Stimulated activated CD4-positive, alpha-beta T cell treated with anti-CD3 and anti-CD28 coated beads, TNF-alpha, amount 100 ng/mL, for 24 hours (primary cell): ENCODE results near the gene COX7B2.

Source experiments
- DNase-seq, 3 experiments: peaks; one replicate each; pipeline ENCODE4 v3.0.0-alpha.2; 2020; ENCODE audit warnings: low read depth in 3 of 3

The COX7B2 gene

DNA sequence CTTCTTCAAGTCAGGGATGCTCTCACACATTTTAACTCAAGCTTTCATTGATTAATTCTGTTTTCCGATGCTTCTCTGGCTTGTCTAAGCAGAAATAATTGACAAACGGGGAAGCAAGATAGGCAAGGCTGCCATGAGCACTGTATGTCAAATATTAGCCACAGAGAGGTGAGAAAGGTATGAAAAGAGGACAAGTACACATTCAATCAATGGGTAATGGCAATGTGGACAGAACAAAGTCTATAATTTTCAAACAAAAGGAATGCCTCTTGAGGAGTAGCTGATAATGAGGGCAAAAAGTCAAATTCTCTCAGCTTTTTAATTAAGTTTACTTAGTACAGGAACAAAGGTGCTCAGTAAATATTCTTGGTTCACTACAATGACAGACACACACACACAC lies 19.6 kb downstream of the COX7B2 start:
- DNase-seq, result no peak

DNA sequence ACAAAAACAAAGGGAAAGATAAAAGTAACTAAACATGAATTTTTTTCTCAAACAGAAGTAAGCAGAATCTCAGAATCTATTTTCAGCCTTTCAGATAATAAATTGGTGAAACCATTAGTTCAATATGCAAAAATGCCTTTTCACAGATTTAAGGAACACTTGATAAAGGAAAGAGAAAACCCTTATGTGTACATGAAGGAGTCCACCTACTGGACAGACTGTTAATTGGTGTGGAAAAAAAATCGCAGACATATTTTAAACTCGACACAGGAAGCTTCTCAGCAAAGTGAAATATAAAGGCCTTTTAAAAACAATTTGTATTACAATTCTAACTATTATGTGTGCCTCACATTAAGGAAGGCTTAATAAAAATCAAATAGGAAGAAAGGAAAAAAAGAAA lies 22.3 kb downstream of the COX7B2 start:
- DNase-seq, result no peak

DNA sequence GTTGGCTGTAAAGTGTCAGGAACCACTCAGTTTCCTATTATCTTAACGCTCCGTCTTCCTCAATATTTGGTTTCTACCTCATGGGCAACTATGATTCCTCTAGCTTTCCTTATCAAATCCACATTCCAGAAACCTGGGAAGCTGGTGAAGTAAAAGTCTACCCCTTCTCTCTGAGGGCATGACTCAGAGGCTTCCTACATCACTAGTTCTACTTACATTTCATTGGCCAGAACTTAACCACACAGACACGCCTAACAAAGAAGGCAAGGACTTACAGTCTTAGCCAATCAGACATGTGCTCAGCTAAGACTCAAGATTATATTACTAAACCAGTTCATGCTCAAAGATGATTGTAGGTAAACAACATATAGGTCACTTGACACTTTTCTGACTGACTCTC lies 30.4 kb downstream of the COX7B2 start:
- DNase-seq, result no peak

DNA sequence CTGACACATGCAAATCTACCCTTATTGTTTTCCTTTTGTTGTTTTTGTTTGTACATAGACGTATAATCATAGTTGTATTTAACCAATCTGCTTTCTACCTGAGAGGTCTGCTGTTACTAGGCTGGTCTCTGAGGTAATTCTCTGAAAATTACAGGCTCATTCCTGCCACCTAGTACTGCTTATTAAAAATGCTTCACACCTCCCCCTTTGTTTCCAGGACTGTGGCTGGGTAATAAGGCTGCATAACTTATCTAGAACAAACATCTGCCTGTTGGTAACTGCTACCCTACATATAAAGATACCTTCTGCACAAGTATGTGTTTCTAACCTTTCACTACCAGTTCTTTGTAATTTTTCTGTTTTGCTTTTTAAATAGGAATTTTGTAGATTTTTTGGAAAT lies 34.2 kb downstream of the COX7B2 start:
- no peak for DNase-seq

DNA sequence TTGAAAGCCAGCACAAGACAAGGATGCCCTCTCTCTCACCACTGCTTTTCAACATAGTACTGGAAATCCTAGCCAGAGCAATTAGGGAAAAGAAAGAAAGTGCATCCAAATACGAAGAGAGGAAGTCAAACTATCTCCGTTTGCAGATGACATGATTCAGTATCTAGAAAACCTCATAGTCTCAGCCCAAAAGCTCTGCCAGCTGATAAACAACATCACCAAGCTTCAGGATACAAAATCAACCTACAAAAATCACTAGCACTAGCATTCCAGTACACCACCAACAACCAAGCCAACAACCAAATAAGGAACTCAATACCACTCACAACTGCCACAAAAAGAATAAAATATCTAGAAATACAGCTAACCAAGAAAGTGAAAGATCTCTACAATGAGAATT lies 38.6 kb downstream of the COX7B2 start:
- no peak for DNase-seq

DNA sequence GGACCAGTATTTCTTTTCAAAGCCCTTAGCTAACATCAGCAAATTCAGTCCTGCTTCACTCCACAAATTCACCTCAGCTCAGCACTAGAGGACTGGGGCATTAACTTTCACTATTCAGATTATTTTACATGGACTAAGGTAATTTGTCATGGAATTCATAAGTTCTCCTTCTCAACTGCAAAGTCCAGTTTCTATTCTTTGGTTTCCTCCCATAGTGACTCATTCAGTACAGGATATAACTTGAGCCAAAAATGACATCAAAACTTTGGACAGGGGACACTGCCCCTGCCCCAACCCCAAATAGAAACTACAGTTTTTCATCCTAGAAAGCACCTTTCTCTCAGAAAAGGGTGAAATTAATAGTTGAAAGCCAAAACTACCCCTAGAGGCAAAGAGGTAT lies 52.7 kb downstream of the COX7B2 start:
- no peak for DNase-seq

DNA sequence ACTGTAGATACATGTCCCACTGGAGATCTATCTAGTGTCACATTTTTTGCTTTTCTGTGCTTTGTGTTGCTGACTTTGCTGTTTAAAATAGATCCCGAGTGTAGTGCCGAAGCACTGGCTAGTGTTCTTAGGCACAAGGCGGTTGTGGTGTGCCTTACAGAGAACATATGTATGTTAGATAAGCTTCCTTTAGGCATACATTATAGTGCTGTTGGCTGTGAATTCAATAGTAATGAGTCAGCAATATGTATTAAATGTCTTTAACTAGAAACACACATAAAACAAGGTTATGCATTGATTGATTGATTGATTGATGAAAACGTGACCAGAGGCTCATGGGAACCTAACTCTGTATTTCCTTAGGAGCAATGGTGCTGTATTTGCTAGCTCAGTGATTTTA lies 56.2 kb downstream of the COX7B2 start:
- no peak for DNase-seq

DNA sequence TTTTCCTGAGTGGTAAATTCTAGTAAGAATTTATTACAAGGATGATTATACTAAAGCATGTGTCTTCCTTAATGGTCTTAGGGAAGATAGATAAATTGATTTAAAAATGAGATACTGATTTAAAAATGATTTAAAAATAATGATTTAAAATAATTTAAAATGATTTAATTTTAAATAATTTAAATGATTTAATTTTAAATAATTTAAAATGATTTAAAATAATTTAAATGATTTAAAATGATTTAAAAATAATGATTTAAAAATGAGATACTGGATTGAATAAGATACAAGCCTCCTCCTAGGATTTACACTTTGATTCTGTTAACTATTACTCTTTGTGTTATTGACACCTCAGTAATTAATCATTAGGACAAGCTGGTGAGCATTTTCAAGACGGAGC lies 59.0 kb downstream of the COX7B2 start:
- DNase-seq, result no peak

DNA sequence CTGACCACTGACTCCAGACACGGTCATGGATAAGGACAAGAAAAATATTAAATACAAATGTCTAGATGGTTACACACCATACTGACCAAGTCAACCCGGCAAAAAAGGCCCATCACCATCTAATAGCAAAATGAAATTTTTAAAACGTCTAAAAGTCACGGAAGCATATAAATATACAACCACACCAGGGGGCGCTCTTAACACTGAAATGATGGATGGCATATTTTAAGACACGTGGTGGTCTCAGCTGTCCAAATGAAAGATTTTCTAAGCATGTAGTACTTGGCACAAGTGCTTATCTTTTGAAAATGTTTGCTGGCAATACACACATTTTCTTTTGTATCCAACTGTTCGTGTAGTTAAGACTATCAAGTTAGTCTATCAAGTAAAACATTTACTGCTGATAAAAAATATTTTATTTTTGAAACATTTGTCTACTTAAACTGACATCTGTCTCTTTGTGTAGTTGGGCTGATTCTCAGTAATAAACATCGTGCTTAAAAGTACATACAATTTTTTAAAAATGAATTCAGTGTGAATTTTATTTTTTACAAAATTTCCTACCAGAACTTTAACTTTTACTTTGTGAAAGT lies 64.6 kb downstream of the COX7B2 start:
- DNase-seq, result peak in 2 of 3 experiments; percentile 9 to 25

DNA sequence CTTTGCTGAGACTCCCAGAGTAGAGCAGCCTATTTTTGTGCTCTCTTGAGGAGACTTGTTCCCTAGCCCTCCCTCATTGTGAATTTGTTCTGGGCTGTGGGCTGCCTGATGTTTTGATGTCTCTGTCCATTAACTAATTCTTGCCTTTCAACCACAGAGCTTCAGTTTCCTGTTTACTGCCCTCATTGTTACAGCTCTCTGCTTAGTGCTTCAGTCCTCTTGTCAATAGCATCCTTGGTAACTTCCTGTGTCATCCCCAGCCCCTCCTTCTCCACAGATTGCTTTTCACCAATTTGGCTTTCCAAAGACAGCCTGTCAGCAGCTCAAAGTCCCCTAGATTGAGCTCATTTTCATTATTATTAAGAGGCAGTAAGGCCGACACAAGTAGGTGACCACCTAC lies 69.9 kb downstream of the COX7B2 start:
- DNase-seq, result no peak

DNA sequence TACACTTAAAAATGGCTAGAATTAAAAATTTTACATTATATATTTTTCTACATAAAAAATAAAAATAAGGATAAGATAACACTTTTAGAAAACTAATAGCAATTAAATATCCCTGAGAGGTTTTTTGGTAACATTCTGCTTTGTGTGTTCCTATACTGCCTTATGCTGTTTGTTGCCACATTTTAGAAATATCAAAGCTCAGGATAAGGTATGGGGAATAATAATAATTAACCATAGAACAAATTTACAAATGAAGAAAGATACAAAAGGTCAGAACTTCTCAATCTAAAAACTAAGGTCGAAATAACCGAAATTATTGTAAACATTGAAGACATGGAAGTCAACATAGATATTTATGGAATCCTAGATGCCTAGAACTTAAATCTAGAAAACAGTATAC lies 71.4 kb downstream of the COX7B2 start:
- DNase-seq, result no peak

DNA sequence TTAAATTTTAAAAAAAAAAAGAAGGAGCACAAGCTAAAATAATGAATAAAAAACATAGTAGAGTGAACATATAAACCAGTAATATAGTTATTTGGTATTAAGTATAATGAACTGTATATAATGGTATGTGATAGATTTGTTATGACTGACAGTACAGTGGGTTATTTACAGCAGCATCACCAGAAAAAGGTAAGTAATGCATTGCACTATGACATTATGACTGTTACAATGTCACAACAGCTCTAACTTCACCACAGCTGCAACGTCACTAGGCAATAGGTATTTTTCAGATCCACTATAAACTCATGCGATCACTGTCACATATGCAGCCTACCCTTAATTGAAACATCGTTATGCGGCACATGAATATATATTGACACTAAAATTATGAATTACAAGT lies 72.5 kb downstream of the COX7B2 start:
- no peak for DNase-seq

DNA sequence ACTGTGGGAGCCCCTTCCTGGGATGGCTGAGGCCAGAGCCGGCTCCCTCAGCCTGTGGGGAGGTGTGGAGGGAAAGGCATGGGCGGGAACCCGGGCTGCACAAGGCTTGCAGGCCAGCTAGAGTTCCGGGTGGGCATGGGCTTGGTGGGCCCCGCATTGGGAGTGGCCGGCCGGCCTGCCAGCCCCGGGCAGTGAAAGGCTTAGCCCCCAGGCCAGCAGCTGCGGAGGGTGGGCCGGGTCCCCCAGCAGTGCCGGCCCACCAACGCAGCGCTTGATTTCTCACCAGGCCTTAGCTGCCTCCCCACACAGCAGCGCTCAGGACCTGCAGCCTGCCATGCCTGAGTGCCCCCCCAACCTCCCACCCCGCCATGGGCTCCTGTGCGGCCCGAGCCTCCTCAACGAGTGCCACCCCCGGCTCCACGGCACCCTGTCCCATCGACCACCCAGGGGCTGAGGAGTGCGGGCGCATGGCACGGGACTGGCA lies 78.0 kb downstream of the COX7B2 start:
- no peak for DNase-seq

DNA sequence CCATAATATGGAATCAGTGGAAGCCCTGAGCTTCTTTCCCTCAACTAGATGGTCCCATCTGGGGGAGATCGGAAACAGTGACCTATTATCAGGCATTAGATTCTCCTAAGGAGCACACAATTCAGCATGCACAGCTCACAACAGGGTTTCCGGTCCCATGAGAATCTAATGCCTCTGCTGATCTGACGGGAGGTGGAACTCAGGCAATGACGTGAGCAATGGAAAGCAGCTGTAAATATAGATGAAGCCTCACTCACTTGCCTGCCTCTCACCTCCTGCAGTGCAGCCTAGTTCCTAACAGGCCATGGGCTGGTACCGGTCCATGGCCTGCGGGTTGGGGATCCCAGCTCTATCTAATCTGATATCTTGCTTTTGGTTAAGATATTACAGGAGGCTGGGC lies 88.9 kb downstream of the COX7B2 start:
- DNase-seq, result no peak

DNA sequence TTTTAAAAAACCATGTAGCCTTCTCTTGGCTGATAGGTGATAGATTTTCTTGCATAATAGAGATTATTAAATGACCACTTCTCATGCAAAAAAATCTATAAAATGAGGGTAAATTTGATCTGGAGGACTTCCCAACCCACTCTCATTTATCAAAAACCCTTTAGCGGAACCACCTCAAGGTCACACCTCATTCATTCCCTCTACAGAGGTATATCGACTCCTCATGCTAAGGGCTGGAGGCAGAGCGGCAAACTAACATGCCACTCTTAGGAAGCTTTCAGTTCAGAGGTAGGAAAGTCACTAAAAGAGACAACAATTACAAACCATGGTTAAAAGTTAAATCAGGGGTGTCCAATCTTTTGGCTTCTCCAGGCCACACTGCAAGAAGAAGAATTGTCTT lies 90.0 kb downstream of the COX7B2 start:
- DNase-seq, result no peak

DNA sequence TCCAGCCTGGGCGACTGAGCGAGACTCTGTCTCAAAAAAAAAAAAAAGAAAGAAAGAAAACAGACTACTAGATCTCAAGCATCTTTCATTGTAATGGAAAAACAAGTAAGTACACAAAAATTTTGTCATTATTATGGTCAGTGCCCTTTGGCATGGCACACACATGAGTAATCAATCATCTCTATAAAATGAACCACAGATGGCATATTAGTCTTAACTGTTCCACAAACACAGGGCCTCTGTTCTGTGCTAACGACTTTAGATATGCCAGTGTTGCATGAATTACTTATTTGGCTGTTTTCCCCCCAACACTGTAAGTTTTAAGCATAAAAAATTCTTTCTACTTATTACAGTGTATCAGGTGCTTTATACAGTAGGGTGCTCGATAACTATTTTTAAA lies 90.4 kb downstream of the COX7B2 start:
- DNase-seq, result no peak

DNA sequence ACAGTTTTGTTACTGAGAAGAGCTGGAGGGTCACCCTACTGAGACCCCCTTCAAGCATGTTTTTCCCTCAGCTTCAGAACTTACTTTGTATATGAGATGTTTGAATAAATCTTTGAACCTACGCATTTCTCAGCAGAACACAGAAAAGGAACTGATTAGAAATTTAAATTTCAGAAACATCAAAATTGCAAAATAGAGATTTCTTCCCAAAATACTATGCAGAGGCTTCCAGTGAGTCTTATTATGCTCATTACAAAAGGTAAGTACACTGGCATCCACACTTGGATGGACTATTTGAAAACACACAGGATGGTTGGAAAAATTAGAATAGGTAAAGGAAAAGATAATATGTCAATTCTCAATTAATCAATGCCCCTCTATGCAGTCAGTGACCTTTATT lies 91.2 kb downstream of the COX7B2 start:
- no peak for DNase-seq

DNA sequence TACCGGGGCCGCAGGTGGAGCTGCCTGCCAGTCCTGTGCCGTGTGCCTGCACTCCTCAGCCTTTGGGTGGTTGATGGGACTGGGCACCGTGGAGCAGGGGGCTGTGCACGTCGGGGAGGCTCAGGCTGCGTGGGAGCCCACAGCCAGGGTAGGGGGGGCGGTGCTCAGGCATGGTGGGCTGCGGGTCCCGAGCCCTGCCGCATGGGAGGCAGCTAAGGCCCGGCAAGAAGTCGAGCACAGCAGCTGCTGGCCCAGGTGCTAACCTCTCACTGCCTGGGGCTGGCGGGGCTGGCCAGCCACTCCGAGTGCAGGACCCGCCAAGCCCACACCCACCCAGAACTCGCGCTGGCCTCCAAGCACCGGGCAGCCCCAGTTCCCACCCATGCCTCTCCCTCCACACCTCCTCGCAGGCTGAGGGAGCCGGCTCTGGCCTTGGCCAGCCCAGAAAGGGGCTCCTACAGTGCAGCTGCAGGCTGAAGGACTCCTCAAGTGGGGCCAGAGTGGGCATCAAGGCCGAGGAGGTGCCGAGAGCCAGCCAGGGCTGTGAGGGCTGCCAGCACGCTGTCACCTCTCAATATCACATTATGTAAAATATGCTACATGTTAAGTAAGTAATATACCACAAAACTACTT lies 104.1 kb downstream of the COX7B2 start:
- DNase-seq, result no peak

DNA sequence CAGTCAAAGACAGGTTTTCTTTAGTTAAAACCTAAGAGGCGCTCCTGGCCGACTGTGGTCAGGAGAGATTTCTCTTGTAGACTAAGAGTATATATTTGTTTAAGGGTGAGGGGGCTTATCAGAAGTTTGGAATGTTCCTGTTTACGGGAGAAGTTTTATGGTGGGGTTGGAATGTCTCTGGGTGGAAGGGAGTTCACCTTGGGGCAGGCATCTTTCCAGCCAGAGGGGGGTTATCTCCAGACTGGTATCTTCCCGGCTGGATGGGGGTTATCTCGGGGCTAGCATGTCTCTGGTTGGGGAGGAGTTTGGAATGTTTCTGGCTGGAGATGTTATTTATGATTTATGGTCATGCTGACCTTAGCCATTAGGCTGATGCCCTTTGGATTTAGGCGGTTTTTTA lies 116.0 kb downstream of the COX7B2 start:
- no peak for DNase-seq

DNA sequence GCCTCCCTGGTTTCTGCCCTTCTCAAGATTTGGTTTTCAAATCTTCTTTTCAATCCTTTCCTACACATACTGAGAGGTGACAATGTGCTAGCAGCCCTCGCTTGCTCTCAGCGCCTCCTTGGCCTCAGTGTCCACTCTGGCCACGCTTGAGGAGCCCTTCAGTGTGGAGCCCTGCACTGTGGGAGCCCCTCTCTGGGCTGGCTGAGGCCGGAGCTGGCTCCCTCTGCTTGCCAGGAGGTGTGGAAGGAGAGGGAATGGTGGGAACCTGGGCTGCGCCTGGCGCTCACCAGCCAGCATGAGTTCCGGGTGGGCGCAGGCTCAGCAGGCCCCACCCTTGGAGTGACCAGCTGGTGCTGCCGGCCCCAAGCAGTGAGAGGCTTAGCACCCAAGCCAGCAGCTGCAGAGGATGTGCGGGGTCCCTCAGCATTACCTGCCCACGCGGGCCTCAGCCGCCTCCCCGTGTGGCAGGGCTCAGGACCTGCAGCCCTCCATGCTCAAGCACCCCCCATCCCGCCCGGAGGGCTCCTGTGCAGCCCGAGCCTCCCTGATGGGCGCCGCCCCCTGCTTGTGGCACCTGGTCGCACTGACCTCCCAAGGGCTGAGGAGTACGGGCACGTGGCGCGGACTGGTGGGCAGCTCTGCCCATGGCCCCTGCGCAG lies 127.5 kb downstream of the COX7B2 start:
- no peak for DNase-seq

DNA sequence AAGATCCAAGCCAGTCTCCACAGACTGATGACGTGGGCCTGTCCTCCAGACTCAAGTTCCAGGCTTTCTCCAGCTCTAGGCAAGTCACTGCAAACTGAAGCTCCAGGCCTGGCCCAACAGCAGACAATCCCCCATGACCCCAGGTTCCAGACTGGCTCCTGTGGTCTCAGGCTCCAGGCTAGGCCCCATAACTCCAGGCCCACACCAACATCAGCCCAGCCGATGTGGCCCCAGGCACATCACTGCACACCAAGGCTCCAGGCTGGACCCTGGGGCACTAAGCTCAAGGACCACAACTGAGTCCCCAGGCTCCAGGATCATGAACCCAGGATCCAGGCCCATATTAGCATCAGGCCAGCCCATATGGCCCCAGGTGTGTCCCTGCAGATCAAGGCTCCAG lies 143.6 kb downstream of the COX7B2 start:
- DNase-seq, result no peak

DNA sequence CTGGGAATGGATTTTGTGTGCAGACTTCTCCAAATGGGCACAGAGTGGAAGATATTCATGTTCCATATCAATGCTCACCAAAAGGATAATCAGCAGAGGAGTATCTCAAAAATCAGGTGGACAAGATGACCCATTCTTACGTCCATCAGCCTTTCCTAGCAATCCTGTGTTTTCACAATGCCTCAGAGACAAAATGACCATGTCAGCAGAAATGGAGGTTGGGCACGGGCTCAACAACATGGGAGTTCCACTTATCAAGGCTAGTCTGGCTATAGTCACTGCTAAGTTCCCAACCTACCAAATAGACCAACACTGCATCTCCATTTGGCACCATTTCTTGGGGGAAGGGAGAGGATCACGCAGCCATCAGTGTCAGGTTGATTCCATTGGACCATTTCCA lies 179.0 kb downstream of the COX7B2 start:
- DNase-seq, result no peak

DNA sequence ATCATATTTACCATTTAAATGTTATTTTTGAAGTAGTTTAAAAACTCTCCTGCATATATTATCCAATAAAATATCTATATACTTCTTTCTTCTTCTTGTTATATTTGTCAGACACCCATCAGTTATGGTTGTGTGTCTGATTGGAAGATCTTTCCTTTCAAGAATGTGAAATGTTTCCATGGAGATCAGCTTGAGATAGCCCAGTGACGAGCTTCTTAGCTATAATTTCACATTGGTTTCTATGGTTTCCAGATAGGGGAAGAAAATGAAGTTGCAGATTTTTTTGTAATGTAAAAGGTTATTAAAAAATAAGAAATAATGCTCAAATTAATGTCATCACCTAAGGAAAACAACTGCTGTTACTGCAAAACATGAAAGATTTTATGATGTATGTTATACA lies 189.0 kb downstream of the COX7B2 start:
- DNase-seq, result no peak

DNA sequence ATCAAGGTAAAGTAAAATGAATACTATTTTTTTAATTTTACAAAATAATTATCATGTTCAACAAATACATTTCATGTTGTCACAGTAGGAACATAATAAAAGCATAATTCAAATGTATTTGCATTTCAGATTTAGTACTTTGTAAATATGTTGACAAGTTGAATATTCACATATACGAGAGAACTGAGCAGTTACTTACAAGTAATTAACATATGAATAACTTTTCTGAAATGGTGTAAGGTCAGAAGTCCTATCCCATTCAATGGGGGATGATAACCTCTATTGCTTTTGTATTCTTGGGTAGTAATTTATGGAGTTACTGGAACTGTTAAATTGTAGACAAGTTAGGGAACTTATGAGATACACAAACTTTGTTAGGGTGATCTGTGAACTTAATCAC lies 191.1 kb downstream of the COX7B2 start:
- no peak for DNase-seq
